ENCODE measurements around the gene C11orf16.

The C11orf16 gene

DNA sequence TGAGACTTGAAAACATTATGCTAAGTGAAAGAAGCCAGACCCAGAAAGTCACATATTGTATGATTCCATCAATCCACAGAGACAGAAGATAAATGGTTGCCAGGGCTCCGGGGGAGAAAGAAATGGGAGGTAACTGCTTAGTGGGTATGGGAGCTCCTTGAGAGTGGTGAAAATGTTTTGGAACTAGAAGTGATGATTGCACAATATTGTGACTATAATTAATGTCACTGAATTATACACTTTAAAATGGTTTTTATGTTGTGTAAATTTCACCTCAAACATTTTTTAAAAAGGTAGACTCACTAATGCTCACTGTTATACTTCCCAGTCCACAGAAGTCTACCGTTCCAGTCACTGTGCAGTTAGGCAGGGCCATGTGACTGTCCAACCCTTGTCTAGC lies 54.0 kb downstream of the C11orf16 start:
- DNase-seq (ENCODE audit: low read depth, low spot score): no peak
- no peak overlapping the region for H3K9ac ChIP-seq (ENCODE audit: insufficient read length)
- no peaks in the 10 kb centered on the region for H3K9me3 ChIP-seq (ENCODE audit: low read depth, low read length)
- TF ChIP-seq POLR2AphosphoS5 (IDR thresholded peaks at IDR 0.05; ENCODE audit: borderline replicate concordance, low read depth, low read length): no peak
- no peak for TF ChIP-seq EZH2 (IDR thresholded peaks at IDR 0.05)
- TF ChIP-seq FOXP2 (optimal IDR thresholded peaks at IDR 0.05; ENCODE audit: control extremely low read depth, extremely low read length, insufficient read depth): no peak
- H3K4me3 ChIP-seq: no peak overlapping the region
- H3K27ac ChIP-seq: no peak overlapping the region
- H3K36me3 ChIP-seq (ENCODE audit: insufficient read depth, low read length): no peaks in the 10 kb centered on the region

- DNase-seq (ENCODE audit: low read depth, low spot score): no peak
- no peak for TF ChIP-seq EZH2 (IDR thresholded peaks at IDR 0.05)
- TF ChIP-seq FOXP2 (optimal IDR thresholded peaks at IDR 0.05; ENCODE audit: control extremely low read depth, extremely low read length, insufficient read depth): no peak
- no peak for TF ChIP-seq POLR2AphosphoS5 (IDR thresholded peaks at IDR 0.05; ENCODE audit: borderline replicate concordance, low read depth, low read length)
- 0 out of 2 replicates have a peak overlapping the region, but pooled peaks have one; percentile 1 for H3K4me3 ChIP-seq
- no peak overlapping the region for H3K9ac ChIP-seq (ENCODE audit: insufficient read length)
- no peaks in the 10 kb centered on the region for H3K9me3 ChIP-seq (ENCODE audit: low read depth, low read length)
- H3K27ac ChIP-seq: no peak overlapping the region
- H3K36me3 ChIP-seq (ENCODE audit: insufficient read depth, low read length): no peaks in the 10 kb centered on the region
Observed at GRCh38 chr11:8873741-8874405, 58.9 kb downstream of the C11orf16 start.

GRCh38 chr11:8871962-8872361 lies 60.8 kb downstream of the C11orf16 start:
- Histone ChIP-seq H3K9me3 (ENCODE audit: low read depth, low read length) (no peaks in the 10 kb centered on the region), H3K36me3 (ENCODE audit: insufficient read depth, low read length) (no peaks in the 10 kb centered on the region), H3K27ac (peak overlapping the region; percentile 93), H3K9ac (ENCODE audit: insufficient read length) (peak overlapping the region; percentile 76), H3K4me3 (peak overlapping the region; percentile 75)
- no peak for TF ChIP-seq FOXP2 (optimal IDR thresholded peaks at IDR 0.05; ENCODE audit: control extremely low read depth, extremely low read length, insufficient read depth)
- TF ChIP-seq POLR2AphosphoS5 (IDR thresholded peaks at IDR 0.05; ENCODE audit: borderline replicate concordance, low read depth, low read length): no peak
- no peak for TF ChIP-seq EZH2 (IDR thresholded peaks at IDR 0.05)
- no peak for DNase-seq (ENCODE audit: low read depth, low spot score)

DNA sequence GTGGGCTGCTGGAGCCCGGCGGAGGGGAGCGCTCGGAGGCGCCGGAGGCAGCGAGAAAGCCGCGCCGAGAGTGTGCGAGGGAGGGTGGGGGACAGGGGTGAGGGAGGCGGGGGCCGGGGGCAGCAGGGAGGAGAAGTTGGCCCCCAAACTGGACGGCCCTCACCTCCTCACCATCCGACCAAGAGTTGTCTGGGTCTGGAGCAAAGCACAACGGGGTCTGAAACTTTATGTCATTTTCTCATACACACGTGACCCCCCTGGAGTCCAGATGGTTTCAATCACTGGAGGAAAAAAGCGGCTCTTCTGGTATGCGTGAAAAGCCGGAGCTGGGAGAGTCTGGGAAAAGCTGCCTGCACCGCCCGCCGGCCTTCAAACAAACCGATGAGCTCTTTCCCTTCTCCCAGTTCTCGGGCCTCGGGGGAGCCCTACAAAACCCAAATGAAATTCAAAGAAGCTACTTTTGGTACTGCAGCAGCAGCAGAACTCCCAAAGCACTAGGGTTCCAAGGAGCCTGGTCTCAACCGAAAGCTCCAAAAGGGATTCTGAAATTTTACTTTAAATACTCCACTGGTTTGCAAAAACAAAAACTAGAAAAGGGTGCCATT lies 61.5 kb downstream of the C11orf16 start:
- no peaks in the 10 kb centered on the region for H3K9me3 ChIP-seq (ENCODE audit: low read depth, low read length)
- H3K27ac ChIP-seq: peak overlapping the region; percentile 93
- peak overlapping the region; percentile 76 for H3K9ac ChIP-seq (ENCODE audit: insufficient read length)
- TF ChIP-seq EZH2 (IDR thresholded peaks at IDR 0.05) (no peak), POLR2AphosphoS5 (IDR thresholded peaks at IDR 0.05; ENCODE audit: borderline replicate concordance, low read depth, low read length) (peak; percentile 61)
- peak; percentile 52 for DNase-seq (ENCODE audit: low read depth, low spot score)
- peak overlapping the region; percentile 75 for H3K4me3 ChIP-seq
- no peaks in the 10 kb centered on the region for H3K36me3 ChIP-seq (ENCODE audit: insufficient read depth, low read length)

- H3K27ac ChIP-seq: peak overlapping the region; percentile 93
- TF ChIP-seq FOXP2 (optimal IDR thresholded peaks at IDR 0.05; ENCODE audit: control extremely low read depth, extremely low read length, insufficient read depth): no peak
- TF ChIP-seq EZH2 (IDR thresholded peaks at IDR 0.05): no peak
- TF ChIP-seq POLR2AphosphoS5 (IDR thresholded peaks at IDR 0.05; ENCODE audit: borderline replicate concordance, low read depth, low read length): no peak
- no peaks in the 10 kb centered on the region for H3K9me3 ChIP-seq (ENCODE audit: low read depth, low read length)
- H3K4me3 ChIP-seq: peak overlapping the region; percentile 75
- H3K9ac ChIP-seq (ENCODE audit: insufficient read length): peak overlapping the region; percentile 76
- no peaks in the 10 kb centered on the region for H3K36me3 ChIP-seq (ENCODE audit: insufficient read depth, low read length)
- no peak for DNase-seq (ENCODE audit: low read depth, low spot score)
Observed at GRCh38 chr11:8870411-8871170, 62.2 kb downstream of the C11orf16 start.
